Measurements from ENCODE around the gene TMEM82.

- no peak for TF ChIP-seq CTCF (IDR thresholded peaks at IDR 0.05)
- no peak for TF ChIP-seq POLR2A (IDR thresholded peaks at IDR 0.05)
- no peak for TF ChIP-seq EP300 (IDR thresholded peaks at IDR 0.05; ENCODE audit: low read depth)
Measured at GRCh38 chr1:15719381-15720120, 22.7 kb upstream of the TMEM82 start.

All from transverse colon (tissue), 3 donors.